ENCODE measurements around the gene KCNMB2.
"Not testable (repeated sequence)": the region's sequence is repeated elsewhere in the genome, so short reads cannot be mapped to it uniquely, and the experiment has no call there.

Gene KCNMB2

DNA sequence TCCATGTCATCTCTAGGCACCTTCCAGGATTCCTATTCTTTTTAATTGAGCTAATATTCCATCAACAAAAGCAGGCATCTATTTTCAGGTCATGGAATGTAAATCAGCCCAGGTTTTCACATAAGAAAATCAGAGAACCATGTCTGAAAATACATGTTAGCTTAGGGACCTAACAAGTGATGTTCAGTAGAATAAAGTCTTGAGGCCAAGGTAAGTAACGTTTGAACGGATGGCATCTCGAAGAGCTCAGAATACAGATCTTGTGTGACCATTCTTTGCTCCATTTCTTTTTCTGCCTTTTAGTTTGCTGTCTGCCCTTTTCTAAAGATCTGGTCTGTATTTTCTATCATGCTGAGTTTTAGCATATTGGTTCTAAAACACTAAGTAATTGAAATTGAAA lies 16.5 kb upstream of the KCNMB2 start:
- DNase-seq (ENCODE audit: low read depth), result no peak

DNA sequence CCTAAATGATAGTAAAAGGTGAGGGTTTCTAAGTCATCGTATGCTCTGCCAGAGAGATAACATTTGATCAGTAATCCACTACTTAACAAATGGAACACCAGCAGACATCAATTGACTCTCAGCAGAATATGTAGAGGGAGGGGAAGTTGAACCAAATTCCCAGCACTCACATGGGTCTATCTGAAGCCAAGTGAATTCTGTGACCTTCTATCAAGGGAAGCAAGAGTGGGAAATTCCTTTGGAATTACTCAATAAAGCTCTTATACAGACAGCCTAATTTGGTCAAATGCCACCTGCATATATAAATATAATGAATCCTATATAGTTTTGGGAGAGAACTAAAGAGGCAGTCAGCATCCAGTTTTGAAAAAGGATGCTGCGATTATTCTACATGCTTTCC lies 15.8 kb upstream of the KCNMB2 start:
- DNase-seq (ENCODE audit: low read depth), result no peak

DNA sequence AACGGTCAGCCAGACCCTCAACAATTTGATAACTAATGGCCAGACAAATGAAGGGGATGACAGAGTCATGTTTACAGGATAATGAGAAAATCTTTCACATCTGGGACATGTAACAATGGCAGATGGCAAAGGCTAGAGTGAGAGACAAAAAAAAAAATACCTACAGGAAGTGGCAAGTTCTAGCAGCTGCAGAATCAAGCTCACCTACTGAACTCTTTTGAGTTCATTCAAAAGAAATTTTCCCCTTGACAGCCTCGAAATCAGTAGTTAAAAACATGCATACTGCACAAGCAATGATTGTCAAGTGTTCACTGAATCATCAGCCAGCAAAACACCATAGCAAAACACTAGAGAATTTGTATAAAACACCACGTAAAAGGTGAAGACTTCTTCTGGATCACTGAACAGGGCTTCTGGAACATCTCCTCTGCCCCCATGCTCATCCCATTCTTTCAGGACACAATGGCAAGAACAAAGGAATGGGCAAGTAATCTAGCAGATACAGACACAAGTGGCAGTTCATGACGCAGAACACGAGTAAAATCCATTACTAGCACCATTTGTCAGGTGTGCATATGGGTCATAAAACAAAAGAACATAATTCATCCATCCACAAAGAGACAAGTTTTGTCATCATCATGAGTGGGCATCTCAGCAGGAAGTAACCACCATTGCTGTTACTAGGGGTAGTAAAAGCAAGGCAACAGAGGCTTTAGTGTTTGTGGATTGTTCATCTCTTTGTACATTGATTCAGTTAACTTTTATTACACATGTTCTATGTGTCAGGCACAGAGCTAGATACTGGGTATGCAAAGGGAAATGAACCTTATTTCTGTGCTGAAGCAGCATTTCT lies 13.8 kb upstream of the KCNMB2 start:
- DNase-seq (ENCODE audit: low read depth), result no peak

DNA sequence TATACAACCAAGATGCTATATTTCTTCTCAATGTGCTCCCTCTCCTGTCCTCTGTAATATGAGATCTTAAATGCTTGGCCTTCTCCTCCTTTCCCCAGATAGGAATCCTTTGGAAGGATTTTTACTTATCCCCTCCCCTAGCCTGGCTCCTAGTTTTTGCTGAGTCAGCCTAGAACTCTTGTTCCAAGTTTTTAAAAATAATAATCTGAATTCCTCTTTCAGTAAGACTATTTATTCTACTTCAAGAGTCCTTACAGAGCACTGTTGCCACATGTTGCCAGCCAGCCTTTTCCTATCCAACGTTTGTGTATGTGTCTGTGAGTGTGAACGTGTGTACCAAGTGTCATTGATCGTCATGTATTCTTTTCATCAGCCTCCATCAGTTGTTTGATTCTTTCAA lies 11.0 kb upstream of the KCNMB2 start:
- no peak for DNase-seq (ENCODE audit: low read depth)

DNA sequence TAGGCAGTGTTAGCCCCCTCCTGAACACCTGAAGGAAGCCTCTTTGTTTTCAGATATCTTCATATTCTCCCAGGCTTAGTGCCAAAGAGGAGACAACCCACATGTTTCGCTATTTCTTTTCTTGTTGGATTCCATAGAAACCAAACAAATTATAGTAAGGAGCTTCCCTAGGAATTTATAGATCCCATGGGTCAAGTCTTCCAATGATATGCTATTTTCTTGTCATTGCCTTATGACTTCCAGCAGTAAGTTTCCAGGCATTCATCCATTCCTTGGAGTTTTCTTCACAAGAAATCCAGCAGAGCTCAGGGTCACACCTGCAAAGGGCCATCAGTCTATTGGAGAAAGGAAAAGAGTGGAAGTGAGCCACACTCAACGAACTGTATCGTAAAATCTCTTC lies 9.9 kb upstream of the KCNMB2 start:
- no peak for DNase-seq (ENCODE audit: low read depth)

DNA sequence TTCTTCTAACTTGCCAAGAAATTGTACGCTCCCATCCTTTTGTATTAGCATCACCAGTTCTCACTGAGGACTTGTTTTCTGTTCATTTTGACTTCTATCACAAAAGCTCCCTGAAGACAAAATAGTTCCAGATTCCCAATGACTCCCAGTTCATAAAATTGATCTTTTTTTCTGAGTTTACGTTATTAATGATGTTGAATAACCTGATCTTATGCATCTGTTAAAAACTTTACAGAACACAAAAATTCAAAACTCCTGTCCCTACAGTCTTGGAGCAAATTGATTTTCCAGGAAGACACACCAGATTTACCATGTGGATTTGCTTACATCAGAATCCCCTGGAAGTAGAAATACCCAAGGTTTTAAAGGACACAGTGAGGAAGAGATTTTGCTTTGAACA lies 8.3 kb upstream of the KCNMB2 start:
- no peak for DNase-seq (ENCODE audit: low read depth)

DNA sequence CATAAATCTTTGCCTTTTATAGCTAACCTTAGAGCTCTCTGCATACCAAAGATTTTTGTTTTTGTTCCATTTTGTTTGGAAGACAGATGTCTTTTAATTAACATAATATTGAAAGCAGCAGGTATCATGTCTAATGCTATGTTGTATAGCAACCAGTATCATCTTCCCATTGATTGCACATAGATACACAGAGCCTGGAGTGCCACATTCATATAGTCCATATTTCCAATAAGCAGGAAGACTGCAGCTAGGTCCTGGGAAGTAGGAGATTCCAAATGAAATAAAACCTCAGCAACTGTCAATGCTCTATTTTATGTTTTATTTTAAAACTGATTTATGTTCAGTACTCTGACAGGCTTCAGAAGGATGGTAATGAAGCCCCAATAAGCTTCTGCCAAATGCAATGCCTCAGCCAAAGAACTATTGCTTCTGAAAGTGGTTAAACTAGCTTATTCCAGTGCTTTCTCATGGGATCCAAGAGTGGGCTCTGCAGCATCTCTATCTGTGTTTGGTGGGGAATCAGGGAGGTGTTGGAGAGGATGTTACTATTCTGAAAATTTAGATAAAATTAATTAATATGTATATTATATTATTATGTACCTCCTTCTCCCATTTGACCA lies 6.5 kb upstream of the KCNMB2 start:
- no peak for DNase-seq (ENCODE audit: low read depth)

DNA sequence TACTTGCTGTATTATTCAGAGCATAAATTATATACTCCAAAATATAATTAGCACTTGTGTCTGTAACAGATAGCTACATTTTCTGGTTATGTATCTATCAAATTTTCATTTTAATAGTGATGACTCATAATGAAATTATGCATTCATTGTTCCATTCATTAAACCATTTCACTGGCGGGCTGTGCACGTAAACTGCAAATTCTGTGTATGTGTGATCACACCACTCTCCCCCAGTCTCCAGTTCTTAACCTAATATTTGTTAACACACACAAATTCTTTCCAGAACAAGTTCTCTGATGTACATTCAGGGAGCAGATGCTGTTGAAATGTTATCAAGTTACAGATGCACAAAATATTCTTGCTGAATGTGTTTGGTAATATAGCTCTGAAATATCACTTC lies 3.8 kb upstream of the KCNMB2 start:
- DNase-seq (ENCODE audit: low read depth), result no peak

DNA sequence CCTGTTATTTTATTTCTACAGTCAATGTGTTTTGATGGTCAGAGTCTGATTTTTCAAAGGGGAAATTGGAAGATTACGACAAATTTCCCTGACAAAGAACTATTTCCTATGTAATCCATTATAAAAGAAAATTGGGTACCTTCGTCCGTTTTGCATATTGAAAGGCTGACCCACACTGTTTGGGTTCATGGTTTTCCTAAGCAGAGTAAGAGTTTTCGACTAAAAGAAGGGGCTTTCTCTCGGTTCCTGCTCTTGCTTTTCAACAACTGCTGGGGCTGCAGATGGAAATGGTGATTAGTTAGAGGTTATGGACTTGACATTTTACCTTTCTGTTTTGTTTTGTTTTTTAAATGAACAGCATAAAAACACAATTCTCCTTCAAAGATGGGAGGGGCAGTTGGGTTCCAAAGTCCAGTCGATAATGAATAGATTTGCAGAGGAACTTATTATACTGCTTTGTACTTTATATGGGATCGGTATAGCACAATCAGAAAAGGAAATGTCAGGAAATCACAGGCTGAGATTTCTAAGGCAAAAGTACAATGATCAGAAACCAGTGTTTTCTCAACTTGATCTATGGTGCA lies 978 bp downstream of the KCNMB2 start:
- no peak for DNase-seq (ENCODE audit: low read depth)

DNA sequence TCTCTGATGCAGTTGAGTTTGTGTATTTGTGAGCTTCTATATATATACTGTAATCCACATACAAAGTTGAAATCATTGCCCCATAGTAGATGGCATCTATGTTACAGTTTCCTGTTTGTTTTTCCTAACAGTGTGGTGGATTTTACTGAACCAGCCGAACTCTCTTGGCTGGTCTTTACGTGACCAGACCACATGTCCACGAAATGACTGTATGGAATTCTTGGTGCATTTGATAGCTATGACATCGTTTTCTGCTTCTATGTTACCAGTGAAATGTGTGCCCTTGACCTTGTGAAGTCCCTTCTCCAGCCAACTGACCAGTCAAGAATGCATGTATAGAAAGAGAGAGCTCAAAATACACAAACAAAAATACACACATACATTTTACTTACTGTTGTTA lies 1.8 kb downstream of the KCNMB2 start:
- DNase-seq (ENCODE audit: low read depth), result no peak

DNA sequence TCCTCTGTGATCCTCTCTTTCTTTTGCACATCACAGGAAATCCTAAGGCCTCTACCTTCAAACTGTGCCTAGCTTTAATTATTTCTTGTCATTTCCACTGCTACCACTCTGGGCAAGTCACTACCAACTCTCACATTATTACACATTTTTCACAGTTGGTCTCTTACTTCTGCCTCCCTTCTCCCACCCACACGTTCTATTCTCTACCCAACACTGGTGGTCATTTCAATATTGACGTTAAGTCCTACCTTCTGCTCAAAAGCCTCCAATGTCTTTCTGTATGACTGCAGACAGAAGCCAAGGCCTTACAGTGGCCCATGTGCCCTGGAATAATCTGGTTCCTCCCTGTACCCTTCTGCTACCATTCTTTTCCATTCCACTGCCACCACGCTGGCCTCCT lies 3.9 kb downstream of the KCNMB2 start:
- DNase-seq (ENCODE audit: low read depth), result no peak

DNA sequence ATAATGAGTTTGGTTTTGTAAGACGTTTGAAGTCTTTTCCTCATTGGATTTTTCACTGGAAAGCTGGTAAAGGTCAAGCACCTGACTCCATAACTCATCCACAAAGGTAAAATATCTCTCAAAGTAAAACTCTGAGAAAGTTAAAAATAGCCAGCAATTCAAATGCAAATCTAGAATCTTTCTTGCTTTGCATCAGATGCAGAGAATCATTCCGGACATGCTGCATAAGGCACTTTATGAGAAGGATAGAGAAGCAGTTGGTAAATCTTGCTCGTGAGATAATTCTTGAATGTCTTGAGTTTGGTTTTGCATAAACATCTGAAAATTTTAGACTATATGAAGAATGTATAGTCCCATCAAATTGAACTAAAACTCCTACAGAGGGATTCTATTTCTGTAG lies 9.1 kb downstream of the KCNMB2 start:
- no peak for DNase-seq (ENCODE audit: low read depth)

DNA sequence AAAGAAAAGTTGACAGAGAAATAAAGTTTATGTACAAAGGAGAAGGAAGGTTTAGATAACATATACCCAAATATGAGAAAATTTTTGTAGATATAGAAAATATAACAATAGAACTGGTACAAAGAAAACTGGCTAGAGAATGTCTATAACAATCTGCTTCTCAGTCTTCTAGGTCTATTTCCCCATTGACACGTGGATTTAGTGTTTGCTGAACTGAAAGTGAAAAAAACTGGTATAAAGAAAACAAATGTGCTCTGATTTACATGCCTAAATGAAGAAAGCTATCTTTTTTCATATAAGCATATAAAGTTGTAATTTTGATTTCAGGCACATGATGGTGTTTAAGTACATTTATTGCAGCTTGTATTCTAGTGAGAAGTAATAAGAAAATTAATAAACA lies 9.8 kb downstream of the KCNMB2 start:
- no peak for DNase-seq (ENCODE audit: low read depth)

DNA sequence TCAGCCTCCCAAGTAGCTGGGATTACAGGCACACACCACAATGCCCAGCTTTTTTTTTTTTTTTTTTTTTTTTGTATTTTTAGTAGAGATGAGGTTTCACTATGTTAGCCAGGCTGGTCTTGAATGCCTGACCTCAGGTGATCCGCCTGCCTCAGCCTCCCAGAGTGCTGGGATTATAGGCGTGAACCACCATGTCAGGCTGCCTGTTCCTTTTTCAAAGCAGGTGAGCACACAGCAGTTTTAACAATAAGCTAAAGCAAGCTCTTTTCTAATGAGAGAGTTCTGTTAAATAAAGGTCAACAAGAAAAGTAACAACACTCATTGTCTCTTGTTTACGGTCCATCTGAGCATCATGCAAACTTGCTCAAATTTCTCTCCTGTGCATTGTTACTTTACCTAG lies 13.2 kb downstream of the KCNMB2 start:
- not testable (repeated sequence) for DNase-seq (ENCODE audit: low read depth)

DNA sequence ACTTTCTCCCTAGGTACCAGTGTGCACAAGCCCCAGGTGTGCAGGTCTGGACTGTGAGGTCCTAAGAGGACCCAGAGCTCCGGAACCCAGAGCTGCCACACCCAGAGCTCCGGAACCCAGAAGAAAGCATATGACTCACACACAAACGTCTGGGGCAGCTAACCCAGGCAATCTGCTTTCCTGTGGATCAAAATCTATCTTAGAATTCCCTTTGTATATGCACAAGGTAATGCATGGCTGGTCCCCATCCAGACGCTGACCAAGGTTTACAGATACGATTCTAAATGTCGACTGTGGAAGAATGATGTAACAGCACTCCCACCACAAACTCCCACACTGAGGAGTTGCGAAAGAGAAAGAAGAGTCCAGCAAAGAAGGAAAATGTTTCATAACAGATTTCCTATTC lies 15.7 kb downstream of the KCNMB2 start:
- peak; percentile 84 for DNase-seq (ENCODE audit: low read depth)

DNA sequence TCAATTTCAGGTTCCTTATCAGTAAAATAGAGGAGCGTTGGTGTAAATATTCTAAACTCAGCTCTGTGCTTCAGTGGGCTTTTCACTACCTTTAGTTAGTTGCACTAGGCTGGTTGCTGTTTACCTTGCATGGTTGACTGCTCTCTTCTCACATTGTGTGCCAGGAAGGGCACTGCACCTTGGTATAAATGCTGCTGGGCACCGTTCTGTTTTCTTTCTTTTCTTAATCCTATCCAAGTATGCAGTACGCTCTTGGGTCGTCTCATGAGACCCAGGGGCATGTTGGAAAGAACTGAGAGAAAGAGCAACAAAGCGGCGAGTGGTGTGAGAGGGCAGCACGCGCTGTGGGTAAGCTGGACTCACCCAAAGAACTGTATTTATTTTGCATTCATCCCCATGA lies 22.4 kb downstream of the KCNMB2 start:
- no peak for DNase-seq (ENCODE audit: low read depth)

DNA sequence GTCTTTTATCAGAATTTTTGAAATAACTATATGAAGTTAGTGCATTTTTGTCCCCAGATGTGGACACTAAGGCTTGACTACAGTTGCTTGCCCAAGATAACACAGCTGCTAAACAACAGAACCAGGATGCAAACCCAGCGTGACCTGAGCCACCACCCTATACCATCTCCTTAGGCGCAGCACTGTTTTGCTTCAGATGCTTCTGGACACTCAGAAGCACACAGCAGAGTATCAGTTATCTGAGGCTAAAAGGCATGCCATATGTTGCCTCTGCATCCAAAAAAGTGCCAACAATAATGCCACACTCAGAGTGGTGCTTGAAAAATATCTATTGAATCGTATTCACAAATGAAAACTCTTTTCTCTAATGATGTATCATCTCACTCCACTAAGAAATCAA lies 24.5 kb downstream of the KCNMB2 start:
- no peak for DNase-seq (ENCODE audit: low read depth)

DNA sequence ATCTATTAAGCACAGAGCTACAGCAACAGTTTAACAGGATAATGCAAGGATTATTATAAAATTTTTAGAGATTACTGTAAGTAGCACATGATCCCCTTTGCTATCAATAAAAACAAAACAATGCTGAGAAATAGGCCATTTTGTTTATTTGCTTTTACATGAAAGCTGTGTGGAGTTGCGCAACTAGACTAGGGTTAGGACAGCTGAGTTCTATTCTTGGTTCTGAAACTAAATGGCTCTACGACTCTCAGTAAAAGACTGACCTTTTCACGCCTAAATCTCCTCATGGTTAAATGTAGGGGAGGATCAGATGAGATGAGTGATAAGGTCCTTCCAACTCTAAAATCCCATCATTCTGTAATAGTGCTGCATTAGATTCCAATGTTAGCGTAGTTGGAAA lies 25.0 kb downstream of the KCNMB2 start:
- no peak for DNase-seq (ENCODE audit: low read depth)

DNA sequence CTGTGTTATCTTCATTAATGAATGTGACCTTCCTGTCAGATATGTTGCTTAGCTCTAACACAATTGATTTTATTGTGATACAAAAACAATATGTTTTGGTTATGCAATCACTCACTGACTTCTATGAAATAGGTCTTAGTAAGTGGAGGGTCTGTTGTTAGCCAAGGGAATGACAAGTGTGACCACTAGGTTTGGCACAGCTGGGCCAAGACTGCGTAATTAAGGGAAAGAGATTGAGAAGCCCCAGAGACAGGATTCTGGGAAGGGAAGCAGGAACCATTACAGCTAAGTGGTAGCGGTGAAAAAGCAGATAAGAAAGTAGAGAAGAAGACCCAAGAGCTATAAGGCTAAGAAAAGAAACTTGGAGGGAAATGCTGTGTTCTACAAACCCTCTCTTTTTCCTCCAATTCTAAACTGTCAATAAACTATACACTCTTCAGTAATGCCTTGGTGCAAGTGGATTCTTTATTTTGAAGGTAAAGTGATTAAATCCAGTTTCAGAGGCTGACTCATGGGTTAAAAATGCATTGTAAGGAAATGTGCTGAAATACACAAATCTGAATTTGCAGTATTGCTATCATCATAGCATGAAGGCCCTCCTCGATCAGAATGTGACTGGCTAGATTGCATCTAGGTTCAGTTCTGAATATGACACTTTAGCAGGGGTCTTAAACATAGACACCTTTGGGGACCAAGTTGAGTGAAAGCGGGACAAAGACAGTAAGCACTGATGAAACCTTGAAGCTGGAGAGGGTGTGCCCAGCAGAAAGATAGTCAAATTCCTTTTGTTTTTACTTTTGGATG lies 26.1 kb downstream of the KCNMB2 start:
- no peak for DNase-seq (ENCODE audit: low read depth)

DNA sequence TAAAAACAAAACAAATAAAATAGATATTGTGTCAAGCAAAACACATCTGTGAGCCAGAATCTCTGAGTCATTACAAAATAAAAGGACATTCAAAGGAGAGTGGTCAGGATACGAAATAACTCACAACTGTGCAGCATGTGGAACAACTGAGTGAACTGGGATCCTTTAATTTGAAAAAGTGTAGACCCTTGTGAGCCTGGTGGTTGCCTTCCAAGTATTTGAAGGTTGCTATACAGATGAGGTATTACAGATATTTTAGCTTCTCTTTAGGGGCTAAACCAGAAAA lies 26.7 kb downstream of the KCNMB2 start:
- no peak for DNase-seq (ENCODE audit: low read depth)

DNA sequence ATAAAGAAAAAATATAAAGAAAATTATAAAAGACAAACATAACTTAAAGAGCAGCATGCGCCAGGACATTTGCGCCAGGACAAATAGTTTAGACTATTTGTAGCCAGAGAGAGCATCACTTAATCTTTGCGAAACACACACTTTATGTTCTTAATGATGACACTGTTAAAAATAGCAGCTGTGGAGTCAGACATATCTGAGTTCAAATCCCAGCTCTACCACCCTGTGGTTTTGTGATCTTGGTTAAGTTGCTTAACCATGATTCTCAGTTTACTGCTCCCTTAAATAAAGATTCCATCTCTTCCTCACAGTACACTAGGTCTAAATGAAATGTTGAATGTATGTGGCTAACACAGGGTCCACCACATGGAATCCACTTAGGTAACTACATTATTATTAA lies 31.4 kb downstream of the KCNMB2 start:
- DNase-seq (ENCODE audit: low read depth), result no peak

DNA sequence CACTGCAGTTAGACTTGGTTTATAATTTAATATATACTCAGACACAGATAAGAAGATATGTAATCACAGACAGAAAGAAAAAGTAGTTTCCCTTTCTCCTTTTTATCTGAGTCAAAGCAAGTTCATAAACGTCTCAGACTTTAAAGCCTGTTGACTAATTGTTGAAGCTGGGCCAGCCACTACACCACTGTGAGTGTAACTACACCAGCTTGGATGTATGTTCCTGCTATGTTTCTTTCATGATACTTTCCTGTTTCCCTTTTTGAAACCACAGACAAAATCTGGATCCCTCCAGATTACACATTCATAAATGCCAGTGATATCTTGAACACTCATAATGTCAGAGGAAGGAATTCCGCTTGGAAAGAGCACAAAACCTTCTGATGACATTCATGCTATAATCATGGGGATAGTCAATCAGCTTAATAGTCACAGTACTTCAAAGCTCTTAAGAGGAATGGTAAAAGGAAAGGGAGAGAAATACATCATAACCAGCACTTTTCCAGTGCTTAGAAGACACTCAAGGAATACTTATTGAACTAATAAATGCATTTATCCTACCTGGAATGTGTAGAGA lies 32.0 kb downstream of the KCNMB2 start:
- no peak for DNase-seq (ENCODE audit: low read depth)

DNA sequence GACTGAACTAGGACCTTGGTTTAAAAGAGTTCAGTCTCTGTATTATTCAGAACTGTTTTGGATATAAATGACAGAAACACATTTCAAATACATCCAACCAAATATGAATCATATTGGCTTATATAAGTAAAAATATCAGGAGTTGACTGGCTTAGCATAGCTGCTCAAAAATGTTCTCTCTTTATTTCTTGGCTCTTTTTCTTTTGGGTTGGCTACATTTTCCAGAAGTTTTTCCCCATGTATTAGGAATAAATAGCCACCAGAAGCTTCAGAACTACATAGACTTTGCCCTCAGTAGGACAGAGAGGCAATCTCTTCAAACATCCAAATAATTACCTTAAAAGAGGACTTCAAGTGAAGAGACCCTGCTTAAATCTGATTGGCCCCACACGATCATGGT lies 32.7 kb downstream of the KCNMB2 start:
- no peak for DNase-seq (ENCODE audit: low read depth)
